WERI-Rb-1 (cell line): ENCODE data around the gene FAM78A.

Source experiments
- DNase-seq: peaks from one replicate; pipeline ENCODE4 v3.0.0-alpha.2; 2020
- H3K27ac ChIP-seq: fragments of 250-450 bp; sonication (Bioruptor Pico); 2 replicates; pipeline ENCODE4 v1.5.1; 2020; ENCODE audit warnings: mild to moderate bottlenecking, moderate library complexity
- H3K27me3 ChIP-seq: fragments of 250-450 bp; sonication (Bioruptor Pico); 2 replicates; pipeline ENCODE4 v1.5.1; 2021; ENCODE audit warnings: mild to moderate bottlenecking, low read depth, moderate library complexity; ENCODE audit not compliant: insufficient read depth, severe bottlenecking
- H3K36me3 ChIP-seq: fragments of 250-450 bp; sonication (Bioruptor Pico); 2 replicates; pipeline ENCODE4 v1.5.1; 2020; ENCODE audit warnings: mild to moderate bottlenecking, moderate library complexity
- H3K4me3 ChIP-seq: 2 replicates; pipeline ENCODE4 v1.5.1; 2011; ENCODE audit warnings: low read depth, mild to moderate bottlenecking, control low read depth, low read length
- H3K9me3 ChIP-seq: fragments of 250-450 bp; sonication (Bioruptor Pico); 2 replicates; pipeline ENCODE4 v1.5.1; 2021; ENCODE audit warnings: mild to moderate bottlenecking, moderate library complexity; ENCODE audit not compliant: severe bottlenecking
- CTCF ChIP-seq: IDR thresholded peaks from 2 replicates; pipeline ENCODE4 v1.5.1; 2011; ENCODE audit warnings: low read depth, mild to moderate bottlenecking, control low read depth, inconsistent platforms, low read length

FAM78A gene

GRCh38 chr9:131259916-131260597 is 16.3 kb downstream of the FAM78A start:
- Histone ChIP-seq H3K36me3 (peaks cover 10% of the 10 kb centered on the region), H3K27me3 (no peaks in the 10 kb centered on the region), H3K4me3 (no peak overlapping the region), H3K9me3 (no peaks in the 10 kb centered on the region), H3K27ac (no peak overlapping the region)
- DNase-seq = no peak
- TF ChIP-seq CTCF = no peak

GRCh38 chr9:131259432-131259898 is 16.8 kb downstream of the FAM78A start:
- no peak for DNase-seq
- TF ChIP-seq CTCF = no peak
- H3K9me3 ChIP-seq = no peaks in the 10 kb centered on the region
- H3K27me3 ChIP-seq = no peaks in the 10 kb centered on the region
- H3K27ac ChIP-seq = no peak overlapping the region
- peaks cover 10% of the 10 kb centered on the region for H3K36me3 ChIP-seq
- no peak overlapping the region for H3K4me3 ChIP-seq

- H3K27me3 ChIP-seq = no peaks in the 10 kb centered on the region
- peaks cover 10% of the 10 kb centered on the region for H3K36me3 ChIP-seq
- TF ChIP-seq CTCF = no peak
- DNase-seq = no peak
- no peak overlapping the region for H3K4me3 ChIP-seq
- H3K27ac ChIP-seq = no peak overlapping the region
- H3K9me3 ChIP-seq = no peaks in the 10 kb centered on the region
These were observed 17.4 kb downstream of the FAM78A start for GRCh38 chr9:131258698-131259431.

- TF ChIP-seq CTCF = no peak
- Histone ChIP-seq H3K36me3 (peaks cover 10% of the 10 kb centered on the region), H3K27ac (no peak overlapping the region), H3K27me3 (no peaks in the 10 kb centered on the region), H3K9me3 (no peaks in the 10 kb centered on the region), H3K4me3 (no peak overlapping the region)
- DNase-seq = no peak
These were observed 18.1 kb downstream of the FAM78A start for GRCh38 chr9:131258186-131258585.

- Histone ChIP-seq H3K27me3 (no peaks in the 10 kb centered on the region), H3K4me3 (no peak overlapping the region), H3K27ac (no peak overlapping the region), H3K36me3 (peaks cover 7% of the 10 kb centered on the region), H3K9me3 (no peaks in the 10 kb centered on the region)
- DNase-seq = no peak
- no peak for TF ChIP-seq CTCF
These were observed 18.9 kb downstream of the FAM78A start for GRCh38 chr9:131257266-131258025.
